Mesenchymal stem cell (in vitro differentiated cells and primary cell): Measurements from ENCODE around the gene IFT88.

ENCODE experiments used
- DNase-seq: peaks from one replicate; pipeline ENCODE4 v3.0.0-alpha.2; 2013
- H2AFZ ChIP-seq: one replicate; pipeline ENCODE4 v1.6.1; 2013; ENCODE audit warnings: low read depth, mild to moderate bottlenecking, control low read depth, inconsistent platforms, low read length, moderate library complexity
- H2AK5ac ChIP-seq: 2 replicates; pipeline ENCODE4 v1.6.1; 2013; ENCODE audit warnings: low read length, moderate library complexity, mild to moderate bottlenecking, inconsistent platforms; ENCODE audit not compliant: severe bottlenecking
- H2BK120ac ChIP-seq: one replicate; pipeline ENCODE4 v1.6.1; 2013; ENCODE audit warnings: low read depth, mild to moderate bottlenecking, inconsistent platforms, low read length, moderate library complexity
- H2BK12ac ChIP-seq, 2 experiments: one replicate each; pipeline ENCODE4 v1.6.1; 2013; ENCODE audit warnings: inconsistent platforms in 2 of 2, low read length in 2 of 2, mild to moderate bottlenecking in 2 of 2, moderate library complexity in 2 of 2, control low read depth in 1 of 2
- H2BK15ac ChIP-seq: one replicate; pipeline ENCODE4 v1.6.1; 2013; ENCODE audit warnings: mild to moderate bottlenecking, low read depth, inconsistent platforms; ENCODE audit not compliant: poor library complexity, severe bottlenecking
- H2BK5ac ChIP-seq: 2 replicates; pipeline ENCODE4 v1.6.1; 2013; ENCODE audit warnings: low read depth, mild to moderate bottlenecking, low read length, control low read depth, inconsistent platforms; ENCODE audit not compliant: poor library complexity, severe bottlenecking
- H3K14ac ChIP-seq, 2 experiments: one replicate each; pipeline ENCODE4 v1.6.1; 2013; ENCODE audit warnings: inconsistent platforms in 2 of 2, low read length in 2 of 2, control low read depth in 1 of 2, mild to moderate bottlenecking in 1 of 2, moderate library complexity in 1 of 2
- H3K18ac ChIP-seq, 2 experiments: one replicate each; pipeline ENCODE4 v1.6.1; 2013; ENCODE audit warnings: inconsistent platforms in 2 of 2, low read length in 2 of 2, control low read depth in 1 of 2, low read depth in 1 of 2, mild to moderate bottlenecking in 1 of 2
- H3K23ac ChIP-seq, 2 experiments: one replicate each; pipeline ENCODE4 v1.6.1; 2013; ENCODE audit warnings: inconsistent platforms in 2 of 2, low read length in 2 of 2, mild to moderate bottlenecking in 2 of 2, moderate library complexity in 2 of 2, control low read depth in 1 of 2
- H3K27ac ChIP-seq: 2 replicates; pipeline ENCODE4 v1.5.1; 2013; ENCODE audit warnings: mild to moderate bottlenecking, moderate library complexity, low read length, control low read depth, inconsistent platforms; ENCODE audit not compliant: poor library complexity, severe bottlenecking
- H3K27me3 ChIP-seq, 2 experiments: 2 replicates each; pipeline versions ENCODE4 v1.6.1 to v1.7.0; 2013; ENCODE audit warnings: low read length in 2 of 2, mild to moderate bottlenecking in 2 of 2, moderate library complexity in 2 of 2, control low read depth in 1 of 2, inconsistent platforms in 1 of 2; ENCODE audit not compliant: control insufficient read depth in 1 of 2, insufficient read depth in 1 of 2
- H3K36me3 ChIP-seq, 2 experiments: 2 replicates each; pipeline versions ENCODE4 v1.6.1 to v1.7.0; 2013; ENCODE audit warnings: low read length in 2 of 2, control low read depth in 1 of 2, inconsistent platforms in 1 of 2, low read depth in 1 of 2, mild to moderate bottlenecking in 1 of 2; ENCODE audit not compliant: insufficient read depth in 2 of 2, control insufficient read depth in 1 of 2
- H3K4ac ChIP-seq, 2 experiments: one replicate each; pipeline ENCODE4 v1.6.1; 2013; ENCODE audit warnings: inconsistent platforms in 2 of 2, low read length in 2 of 2, mild to moderate bottlenecking in 2 of 2, moderate library complexity in 2 of 2, control low read depth in 1 of 2, low read depth in 1 of 2
- H3K4me1 ChIP-seq: 2 replicates; pipeline ENCODE4 v1.6.1; 2013; ENCODE audit warnings: low read depth, low read length, control low read depth; ENCODE audit not compliant: control insufficient read depth, insufficient read depth
- H3K4me2 ChIP-seq: 2 replicates; pipeline ENCODE4 v1.6.1; 2013; ENCODE audit warnings: low read length, mild to moderate bottlenecking, inconsistent platforms; ENCODE audit not compliant: poor library complexity, severe bottlenecking
- H3K4me3 ChIP-seq, 2 experiments: 2 replicates each; pipeline versions ENCODE4 v1.5.1 to v1.7.0; 2013; ENCODE audit warnings: low read length in 2 of 2, mild to moderate bottlenecking in 2 of 2, control low read depth in 1 of 2, low read depth in 1 of 2; ENCODE audit not compliant: insufficient read depth in 1 of 2
- H3K79me1 ChIP-seq: replicated peaks from 2 replicates; pipeline ENCODE4 v1.6.1; 2013; ENCODE audit warnings: mild to moderate bottlenecking, control low read depth, low read length, inconsistent platforms; ENCODE audit not compliant: poor library complexity, severe bottlenecking
- H3K9ac ChIP-seq: 2 replicates; pipeline ENCODE4 v1.7.0; 2013; ENCODE audit warnings: mild to moderate bottlenecking, low read length, moderate library complexity
- H3K9me3 ChIP-seq: 2 replicates; pipeline ENCODE4 v1.7.0; 2013; ENCODE audit warnings: mild to moderate bottlenecking, low read length; ENCODE audit not compliant: control insufficient read depth
- H4K8ac ChIP-seq: one replicate; pipeline ENCODE4 v1.6.1; 2013; ENCODE audit warnings: inconsistent platforms, mild to moderate bottlenecking, low read length, moderate library complexity
- H4K91ac ChIP-seq: one replicate; pipeline ENCODE4 v1.6.1; 2013; ENCODE audit warnings: mild to moderate bottlenecking, low read length, inconsistent platforms
- WGBS: methylation state at CpG from one replicate; pipeline ENCODE4 v1.1.7; 2013; ENCODE audit warnings: mixed read lengths; 5-methylcytosine and 5-hydroxymethylcytosine counted together

The IFT88 gene

GRCh38 chr13:20566468-20566897 is 474 bp upstream of the IFT88 start:
- peaks cover 2% of the 10 kb centered on the region for H3K4me1 ChIP-seq
- H3K4me2 ChIP-seq: peak overlapping the region; percentile 53
- peak overlapping the region; percentile 95 for H4K8ac ChIP-seq
- H3K36me3 ChIP-seq: no peaks in the 10 kb centered on the region
- H3K9me3 ChIP-seq: peaks cover 17% of the 10 kb centered on the region
- H3K23ac ChIP-seq: no peak overlapping the region
- peak overlapping the region; percentile 77 to 95 for H3K18ac ChIP-seq
- H2AFZ ChIP-seq: no peak overlapping the region
- peak overlapping the region; percentile 75 for H2BK120ac ChIP-seq
- peak overlapping the region; percentile 93 for H3K27ac ChIP-seq
- H4K91ac ChIP-seq: peak overlapping the region; percentile 98
- H2BK15ac ChIP-seq: peak overlapping the region; percentile 95
- H2BK5ac ChIP-seq: no peak overlapping the region
- DNase-seq: peak; percentile 84
- H3K27me3 ChIP-seq: no peaks in the 10 kb centered on the region
- peak overlapping the region in 1 of 2 experiments; percentile 65 for H3K4ac ChIP-seq
- H3K79me1 ChIP-seq: no peaks in the 10 kb centered on the region
- H2BK12ac ChIP-seq: peak overlapping the region in 1 of 2 experiments; percentile 45
- peak overlapping the region; percentile 92 for H3K9ac ChIP-seq
- 7% methylated on average over 16 of the region's 21 CpGs for WGBS
- peak overlapping the region; percentile 73 to 78 for H3K4me3 ChIP-seq
- H2AK5ac ChIP-seq: no peak overlapping the region
- H3K14ac ChIP-seq: no peak overlapping the region

DNA sequence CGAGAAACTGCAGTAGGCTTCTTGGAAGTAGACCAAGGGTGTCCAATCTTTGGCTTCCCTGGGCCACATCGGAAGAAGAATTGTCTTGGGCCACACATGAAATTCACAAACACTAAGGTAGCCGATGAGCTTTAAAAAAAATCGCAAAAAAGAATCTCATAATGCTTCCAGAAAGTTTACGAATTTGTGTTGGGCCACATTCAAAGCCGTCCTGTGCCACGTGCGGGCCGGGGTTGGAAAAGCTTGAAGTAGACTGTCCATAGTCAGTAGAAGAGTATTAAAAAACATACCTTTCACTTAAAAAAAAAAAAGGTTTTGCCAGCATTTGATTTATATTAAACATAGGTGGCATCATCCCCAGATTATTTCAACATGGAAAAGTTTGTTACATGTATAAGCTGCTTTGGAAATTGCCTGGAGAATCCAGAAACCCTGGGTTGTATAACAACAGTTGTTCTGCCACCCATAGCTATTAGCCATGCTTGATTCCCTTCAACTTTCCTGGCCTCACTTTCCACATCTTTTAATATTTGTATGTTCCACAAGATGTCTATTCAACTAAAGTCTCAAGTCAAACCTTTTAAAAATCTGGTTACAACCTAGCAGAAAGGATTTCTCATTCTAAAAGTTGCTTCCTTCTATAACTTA is 1.0 kb downstream of the IFT88 start:
- peak overlapping the region; percentile 92 for H3K9ac ChIP-seq
- peaks cover 3% of the 10 kb centered on the region for H3K79me1 ChIP-seq
- 84% methylated on average over 5 of the region's 9 CpGs for WGBS
- H2AK5ac ChIP-seq: no peak overlapping the region
- no peak overlapping the region for H4K8ac ChIP-seq
- H3K4me2 ChIP-seq: peak overlapping the region; percentile 80
- H3K4me1 ChIP-seq: peaks cover 2% of the 10 kb centered on the region
- no peak overlapping the region for H2AFZ ChIP-seq
- peak overlapping the region in 1 of 2 experiments; percentile 78 for H3K4me3 ChIP-seq
- no peak overlapping the region for H2BK12ac ChIP-seq
- DNase-seq: peak; percentile 13
- no peak overlapping the region for H3K18ac ChIP-seq
- no peak overlapping the region for H3K14ac ChIP-seq
- H4K91ac ChIP-seq: no peak overlapping the region
- no peak overlapping the region for H3K4ac ChIP-seq
- no peak overlapping the region for H2BK120ac ChIP-seq
- no peaks in the 10 kb centered on the region for H3K27me3 ChIP-seq
- H3K27ac ChIP-seq: peak overlapping the region; percentile 97
- H3K23ac ChIP-seq: no peak overlapping the region
- H2BK15ac ChIP-seq: no peak overlapping the region
- H3K9me3 ChIP-seq: peaks cover 17% of the 10 kb centered on the region
- no peaks in the 10 kb centered on the region for H3K36me3 ChIP-seq
- H2BK5ac ChIP-seq: no peak overlapping the region

GRCh38 chr13:20570517-20570916 is 3.6 kb downstream of the IFT88 start:
- Histone ChIP-seq H2BK15ac (no peak overlapping the region), H3K27ac (no peak overlapping the region), H2AK5ac (no peak overlapping the region), H3K4ac (no peak overlapping the region), H3K4me3 (no peak overlapping the region), H3K79me1 (peaks cover 11% of the 10 kb centered on the region), H3K9ac (no peak overlapping the region), H3K36me3 (peaks cover 2 to 5% of the 10 kb centered on the region in 2 experiments), H3K4me2 (no peak overlapping the region), H4K91ac (no peak overlapping the region), H4K8ac (no peak overlapping the region), H2AFZ (no peak overlapping the region), H3K14ac (no peak overlapping the region), H3K27me3 (no peaks in the 10 kb centered on the region), H3K4me1 (peaks cover 2% of the 10 kb centered on the region), H3K9me3 (peaks cover 6% of the 10 kb centered on the region), H2BK120ac (no peak overlapping the region), H3K23ac (no peak overlapping the region), H3K18ac (no peak overlapping the region), H2BK12ac (no peak overlapping the region), H2BK5ac (no peak overlapping the region)
- peak; percentile 33 for DNase-seq
- 100% methylated on average over 1 of the region's 1 CpG for WGBS

DNA sequence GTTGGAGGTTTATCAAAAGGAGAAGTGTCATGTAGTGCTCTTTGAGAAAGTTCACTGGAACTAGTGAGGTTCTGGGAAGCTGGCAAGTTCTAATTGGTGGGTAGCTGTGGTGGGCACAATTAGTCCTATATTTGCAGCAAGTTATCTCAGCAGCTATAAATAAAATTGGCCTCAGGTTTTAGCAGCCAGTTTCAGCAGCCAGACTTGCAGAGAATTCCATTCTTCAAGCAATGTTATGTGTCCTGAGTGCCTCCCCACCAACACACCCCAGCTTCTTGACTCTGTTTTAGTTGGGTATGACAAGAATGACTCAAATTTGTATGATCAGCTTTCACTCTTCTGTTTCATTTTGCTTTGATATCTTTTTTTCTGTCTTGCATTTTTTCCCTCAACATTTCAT is 4.7 kb downstream of the IFT88 start:
- peaks cover 12% of the 10 kb centered on the region for H3K79me1 ChIP-seq
- DNase-seq: no peak
- no peak overlapping the region for H3K14ac ChIP-seq
- H3K9ac ChIP-seq: no peak overlapping the region
- H3K9me3 ChIP-seq: peaks cover 11% of the 10 kb centered on the region
- H2BK12ac ChIP-seq: no peak overlapping the region
- H3K4me3 ChIP-seq: no peak overlapping the region
- H2BK120ac ChIP-seq: no peak overlapping the region
- H3K18ac ChIP-seq: no peak overlapping the region
- H2AK5ac ChIP-seq: no peak overlapping the region
- no peak overlapping the region for H3K4me2 ChIP-seq
- H2AFZ ChIP-seq: no peak overlapping the region
- no peak overlapping the region for H4K8ac ChIP-seq
- H2BK5ac ChIP-seq: no peak overlapping the region
- peaks cover 3 to 14% of the 10 kb centered on the region in 2 experiments for H3K36me3 ChIP-seq
- H3K23ac ChIP-seq: no peak overlapping the region
- H3K27me3 ChIP-seq: no peaks in the 10 kb centered on the region
- H3K4me1 ChIP-seq: peaks cover 2% of the 10 kb centered on the region
- no peak overlapping the region for H4K91ac ChIP-seq
- no peak overlapping the region for H2BK15ac ChIP-seq
- no peak overlapping the region for H3K4ac ChIP-seq
- no peak overlapping the region for H3K27ac ChIP-seq
